ENCODE data around the gene HERC3. TPM values are rescaled to one million over a fixed set of nuclear protein-coding genes. Genes with fewer than 3 reads are reported as not detected.

HERC3 gene
- total and polyA plus RNA-seq, 8 donors, result 4.4 to 58.0 (median 34.2) TPM

GRCh38 chr4:88583631-88584470 lies 8.4 kb upstream of the HERC3 start:
- intact Hi-C loops (cut with DNase I; ENCODE audit: low total_unique reads), result loop anchor here (10.0 kb wide), 2 partner anchors 49 to 71 kb away; no protein-coding TSS in a partner anchor
- H3K4me1 ChIP-seq, result peaks cover 0 to 5% (median 1%) of the 10 kb centered on the region in 4 donors
- 92 to 100% (median 94%) methylated on average over 3 of the region's 3 CpGs for WGBS, 5 donors

GRCh38 chr4:88584471-88584900 lies 7.8 kb upstream of the HERC3 start:
- intact Hi-C loops (cut with DNase I; ENCODE audit: low total_unique reads), result loop anchor here (10.0 kb wide), 2 partner anchors 50 to 70 kb away; no protein-coding TSS in a partner anchor
- no peak for DNase-seq
- peaks cover 0 to 5% (median 3%) of the 10 kb centered on the region in 4 donors for H3K4me1 ChIP-seq

More at GRCh38 chr4:88583631-88584470, 8.4 kb upstream of the HERC3 start:
- DNase-seq, result no peak
- Histone ChIP-seq H3K36me3 (no peaks in the 10 kb centered on the region), H3K9me3 (no peaks in the 10 kb centered on the region), H3K27ac (no peak overlapping the region), H3K4me3 (no peak overlapping the region), H3K27me3 (no peaks in the 10 kb centered on the region)
- TF ChIP-seq EP300 (IDR thresholded peaks at IDR 0.05) (no peak), POLR2AphosphoS5 (IDR thresholded peaks at IDR 0.05) (no peak), POLR2A (IDR thresholded peaks at IDR 0.05) (no peak), CTCF (IDR thresholded peaks at IDR 0.05) (no peak)

GRCh38 chr4:88585917-88586316 lies 6.4 kb upstream of the HERC3 start:
- Histone ChIP-seq H3K9me3 (no peaks in the 10 kb centered on the region), H3K36me3 (no peaks in the 10 kb centered on the region), H3K27me3 (no peaks in the 10 kb centered on the region), H3K27ac (no peak overlapping the region), H3K4me3 (no peak overlapping the region), H3K4me1 (peaks cover 0 to 13% (median 6%) of the 10 kb centered on the region in 4 donors)
- TF ChIP-seq EP300 (IDR thresholded peaks at IDR 0.05) (no peak), POLR2AphosphoS5 (IDR thresholded peaks at IDR 0.05) (no peak), CTCF (IDR thresholded peaks at IDR 0.05) (no peak), POLR2A (IDR thresholded peaks at IDR 0.05) (no peak)
- intact Hi-C loops (cut with DNase I; ENCODE audit: low total_unique reads), result loop anchor here (10.0 kb wide), 2 partner anchors 51 to 69 kb away; no protein-coding TSS in a partner anchor
- WGBS, 5 donors, result 84 to 90% (median 88%) methylated on average over 3 of the region's 3 CpGs
- DNase-seq, result no peak

More at GRCh38 chr4:88584471-88584900, 7.8 kb upstream of the HERC3 start:
- Histone ChIP-seq H3K4me3 (no peak overlapping the region), H3K27ac (no peak overlapping the region), H3K36me3 (no peaks in the 10 kb centered on the region), H3K27me3 (no peaks in the 10 kb centered on the region), H3K9me3 (no peaks in the 10 kb centered on the region)
- 77 to 86% (median 79%) methylated on average over 2 of the region's 2 CpGs for WGBS, 5 donors
- no peak for TF ChIP-seq EP300 (IDR thresholded peaks at IDR 0.05)
- TF ChIP-seq CTCF (IDR thresholded peaks at IDR 0.05), result no peak
- no peak for TF ChIP-seq POLR2A (IDR thresholded peaks at IDR 0.05)
- no peak for TF ChIP-seq POLR2AphosphoS5 (IDR thresholded peaks at IDR 0.05)

GRCh38 chr4:88587306-88587705 lies 5.0 kb upstream of the HERC3 start:
- no peaks in the 10 kb centered on the region for H3K36me3 ChIP-seq
- no peak for DNase-seq
- H3K4me1 ChIP-seq, result peaks cover 0 to 20% (median 12%) of the 10 kb centered on the region in 4 donors
- no peaks in the 10 kb centered on the region for H3K9me3 ChIP-seq
- H3K27me3 ChIP-seq, result no peaks in the 10 kb centered on the region
- intact Hi-C loops (cut with DNase I; ENCODE audit: low total_unique reads), result loop anchor here (10.0 kb wide), 2 partner anchors 53 to 67 kb away; no protein-coding TSS in a partner anchor
- 88 to 100% (median 94%) methylated on average over 1 of the region's 1 CpG for WGBS, 5 donors
- no peak overlapping the region for H3K4me3 ChIP-seq
- no peak for TF ChIP-seq POLR2A (IDR thresholded peaks at IDR 0.05)
- no peak for TF ChIP-seq EP300 (IDR thresholded peaks at IDR 0.05)
- TF ChIP-seq POLR2AphosphoS5 (IDR thresholded peaks at IDR 0.05), result no peak
- TF ChIP-seq CTCF (IDR thresholded peaks at IDR 0.05), result no peak
- H3K27ac ChIP-seq, result no peak overlapping the region
